Epidermal melanocyte (primary cell): Measurements from ENCODE around the gene TNIP2.

Experiments
- DNase-seq: peaks from one replicate; pipeline ENCODE4 v3.0.0; 2011; ENCODE audit warnings: low spot score; ENCODE audit not compliant: insufficient read length

TNIP2 gene

DNA sequence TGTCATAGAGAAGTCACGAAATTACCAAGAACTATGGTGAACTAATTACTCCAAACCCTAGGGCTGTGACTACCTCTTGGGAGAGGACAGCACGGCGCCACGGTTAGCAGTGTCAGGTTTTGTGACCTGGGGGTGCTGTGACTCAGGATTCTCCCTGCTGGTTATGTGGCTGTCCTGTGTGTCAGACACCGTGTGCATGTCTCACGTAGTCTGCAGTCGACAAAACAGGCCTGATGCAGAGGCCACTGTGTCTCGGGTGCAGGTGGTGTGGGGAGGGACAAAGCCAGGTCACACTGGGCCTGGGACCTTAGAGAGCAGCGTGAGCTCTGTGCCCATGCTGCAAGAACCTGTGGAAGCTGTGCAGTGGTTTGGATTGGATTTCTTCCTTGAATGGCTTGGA, 34.1 kb downstream of the TNIP2 start:
- no peak for DNase-seq

DNA sequence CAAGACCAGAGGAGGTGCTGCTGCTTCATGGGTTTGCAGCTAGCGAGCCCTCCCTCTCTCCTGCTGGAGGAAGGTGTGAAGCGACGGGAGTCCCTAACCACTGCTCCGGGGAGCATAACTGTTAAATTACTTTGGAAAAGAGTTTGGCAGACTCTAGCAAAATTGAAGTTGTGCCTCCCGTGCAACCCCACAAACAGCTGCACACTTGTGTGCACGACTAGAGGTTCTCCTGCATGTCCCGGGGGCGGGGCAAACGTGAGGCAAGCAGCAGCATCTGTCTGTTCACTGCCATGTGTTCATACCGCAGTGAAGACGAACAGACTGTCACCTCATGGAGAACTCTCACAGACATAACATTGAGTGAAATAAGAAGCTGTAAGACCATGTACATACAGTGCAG, 34.5 kb downstream of the TNIP2 start:
- no peak for DNase-seq

GRCh38 chr4:2716236-2716635, 39.9 kb downstream of the TNIP2 start:
- DNase-seq, result no peak

GRCh38 chr4:2715426-2715825, 40.7 kb downstream of the TNIP2 start:
- DNase-seq, result no peak

- DNase-seq, result no peak
These were observed 41.2 kb downstream of the TNIP2 start for GRCh38 chr4:2714918-2715317.

DNA sequence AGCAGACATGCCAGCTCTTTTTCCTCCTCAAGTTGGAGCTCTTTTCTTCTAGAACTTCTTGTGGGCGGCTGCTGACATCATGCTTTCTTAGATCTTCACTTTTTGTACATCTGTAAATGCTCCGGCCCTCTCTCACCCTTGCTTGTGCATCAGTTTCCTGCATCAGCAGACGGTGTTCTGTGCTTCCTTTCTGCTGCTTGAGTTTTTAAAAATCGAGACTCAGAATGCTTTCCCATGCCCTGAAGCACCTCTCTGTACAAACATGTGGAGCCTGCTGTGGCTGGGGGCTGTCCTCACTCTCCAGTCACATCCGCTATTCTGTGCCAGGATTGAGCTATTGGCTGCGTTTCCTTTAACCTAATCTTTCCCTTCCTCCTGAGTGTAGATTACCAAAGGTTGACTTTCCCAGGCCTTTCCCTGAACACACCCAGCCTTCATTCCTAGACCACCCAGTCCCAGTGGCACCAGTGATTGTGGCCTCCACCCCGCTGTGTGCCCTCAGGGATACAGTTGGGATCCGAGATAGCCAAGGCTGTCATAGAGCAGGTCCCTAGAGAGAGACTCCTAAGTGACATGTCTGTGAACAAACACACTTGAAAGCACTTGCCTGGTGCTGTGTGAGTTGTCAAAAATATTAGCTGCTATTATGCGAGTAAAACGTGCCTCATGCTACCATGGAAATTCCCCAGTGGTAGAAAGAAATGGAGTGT, 41.9 kb downstream of the TNIP2 start:
- DNase-seq, result no peak

GRCh38 chr4:2713337-2713736, 42.8 kb downstream of the TNIP2 start:
- no peak for DNase-seq

GRCh38 chr4:2712261-2712842, 43.8 kb downstream of the TNIP2 start:
- no peak for DNase-seq

GRCh38 chr4:2702770-2703169, 53.4 kb downstream of the TNIP2 start:
- no peak for DNase-seq

- DNase-seq, result no peak
These were observed 53.8 kb downstream of the TNIP2 start for GRCh38 chr4:2702361-2702760.

DNA sequence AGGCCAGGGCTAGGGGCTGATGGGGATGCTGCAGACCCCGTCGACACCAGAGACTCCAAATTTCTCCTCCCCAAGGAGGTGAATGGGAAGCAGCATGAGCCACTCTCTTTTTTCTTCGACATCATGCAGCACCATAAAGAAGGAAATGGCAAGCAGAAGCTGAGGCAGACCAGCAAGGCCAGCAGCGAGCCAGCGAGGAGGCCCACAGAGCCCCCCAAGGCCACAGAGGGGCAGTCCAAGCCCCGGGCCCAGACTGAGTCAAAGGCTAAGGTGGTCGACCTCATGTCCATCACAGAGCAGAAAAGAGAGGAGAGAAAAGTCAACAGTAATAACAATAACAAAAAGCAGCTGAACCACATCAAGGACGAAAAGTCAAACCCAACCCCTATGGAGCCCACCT, 56.1 kb downstream of the TNIP2 start:
- DNase-seq, result no peak

GRCh38 chr4:2699534-2699933, 56.6 kb downstream of the TNIP2 start:
- DNase-seq, result no peak

GRCh38 chr4:2698951-2699505, 57.1 kb downstream of the TNIP2 start:
- no peak for DNase-seq

DNA sequence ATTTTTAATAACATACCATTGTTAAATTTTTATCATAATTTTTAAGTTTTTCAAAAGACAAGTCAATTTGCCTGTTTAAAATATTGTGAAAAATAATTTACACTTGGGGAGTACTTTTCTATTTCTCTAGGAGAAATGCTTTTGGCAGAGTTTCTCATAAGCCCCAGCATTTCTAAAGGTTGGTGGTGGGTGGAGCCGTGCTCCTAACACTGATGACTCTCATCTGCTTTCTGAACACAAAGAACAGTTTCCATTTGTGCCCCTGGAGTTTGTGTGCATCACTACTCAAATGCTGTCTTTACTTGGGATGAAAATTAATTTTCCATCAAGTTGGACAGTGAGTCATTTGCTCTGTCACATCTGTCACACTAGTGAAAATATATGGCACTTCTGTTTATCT, 57.6 kb downstream of the TNIP2 start:
- DNase-seq, result no peak

DNA sequence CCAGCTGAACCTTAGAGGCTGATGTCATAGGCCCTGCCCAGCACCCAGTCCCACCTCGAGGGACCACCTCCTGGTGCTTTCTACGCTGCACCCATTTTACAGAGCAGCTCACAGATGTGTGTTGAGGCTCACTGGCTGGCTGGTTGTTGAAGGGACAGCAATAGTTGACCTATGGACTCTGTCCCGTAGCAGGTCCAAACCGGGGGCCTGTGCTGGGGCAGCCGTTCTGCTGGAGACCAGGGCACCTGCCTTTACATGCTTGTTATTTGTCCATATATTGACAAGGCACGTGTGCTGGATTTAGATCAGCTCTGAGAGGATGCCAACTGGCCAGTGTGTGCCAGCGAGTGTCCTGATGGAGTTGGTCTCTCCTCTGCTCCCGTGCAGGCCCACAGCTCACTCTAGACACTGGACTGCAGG, 58.1 kb downstream of the TNIP2 start:
- DNase-seq, result no peak

GRCh38 chr4:2696423-2696822, 59.7 kb downstream of the TNIP2 start:
- DNase-seq, result no peak

DNA sequence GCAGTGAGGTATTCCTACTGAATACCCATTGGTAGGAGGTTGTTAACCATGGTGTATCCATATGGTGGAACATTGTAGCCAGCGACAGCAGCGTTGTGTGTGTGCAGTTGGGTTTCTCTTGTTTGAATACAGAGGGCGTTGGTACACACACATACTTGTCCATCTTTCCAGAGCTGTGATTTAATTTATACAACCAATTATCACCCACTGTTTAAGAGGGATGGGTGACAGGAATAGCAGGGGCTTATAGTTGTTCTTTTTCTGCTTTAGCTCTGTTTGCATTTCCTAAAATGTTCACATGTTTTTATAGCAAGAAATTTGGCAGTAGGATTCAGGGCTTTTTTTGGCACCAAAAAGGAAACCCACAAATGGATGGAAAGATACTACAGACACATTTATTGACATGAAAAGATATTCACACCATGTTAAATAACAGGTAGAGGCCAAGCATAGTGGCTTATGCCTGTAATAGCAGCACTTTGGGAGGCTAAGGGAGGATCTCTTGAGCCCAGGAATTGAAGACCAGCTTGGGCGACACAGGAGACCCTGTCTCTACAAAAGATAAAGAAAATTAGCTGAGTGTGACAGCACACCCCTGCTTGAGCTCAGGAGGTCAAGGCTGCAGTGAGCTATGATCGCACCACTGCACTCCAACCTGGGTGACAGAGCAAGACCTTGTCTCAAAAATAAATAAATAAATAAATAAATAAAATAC, 60.6 kb downstream of the TNIP2 start:
- DNase-seq, result no peak

DNA sequence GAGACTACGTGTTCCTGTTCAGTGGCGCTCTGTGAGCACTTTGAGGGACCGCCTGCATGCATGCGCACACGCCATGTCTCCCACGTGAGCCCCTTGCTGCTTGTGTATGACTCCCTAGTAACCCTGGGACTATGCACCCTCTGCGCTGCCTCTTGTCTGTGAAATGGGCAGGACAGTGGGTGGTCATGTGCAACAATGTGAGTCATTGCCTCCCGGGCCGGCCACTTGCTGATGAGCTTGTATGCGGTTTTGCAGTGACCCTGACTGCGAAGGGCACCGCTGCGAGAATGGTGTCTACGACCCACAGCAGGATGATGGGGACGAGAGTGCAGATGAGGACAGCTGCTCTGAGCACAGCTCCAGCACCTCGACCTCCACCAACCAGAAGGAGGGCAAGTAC, 61.4 kb downstream of the TNIP2 start:
- no peak for DNase-seq

- no peak for DNase-seq
These were observed 64.1 kb downstream of the TNIP2 start for GRCh38 chr4:2691952-2692435.
